Stimulated activated CD8-positive, alpha-beta memory T cell treated with anti-CD3 and anti-CD28 coated beads, Interleukin-7, amount 100 ng/mL, for 24 hours (primary cell): ENCODE results near the gene SYNE3.

Source experiments
- DNase-seq: peaks from one replicate; pipeline ENCODE4 v3.0.0-alpha.2; 2020; ENCODE audit warnings: low read depth

The SYNE3 gene, protein sequence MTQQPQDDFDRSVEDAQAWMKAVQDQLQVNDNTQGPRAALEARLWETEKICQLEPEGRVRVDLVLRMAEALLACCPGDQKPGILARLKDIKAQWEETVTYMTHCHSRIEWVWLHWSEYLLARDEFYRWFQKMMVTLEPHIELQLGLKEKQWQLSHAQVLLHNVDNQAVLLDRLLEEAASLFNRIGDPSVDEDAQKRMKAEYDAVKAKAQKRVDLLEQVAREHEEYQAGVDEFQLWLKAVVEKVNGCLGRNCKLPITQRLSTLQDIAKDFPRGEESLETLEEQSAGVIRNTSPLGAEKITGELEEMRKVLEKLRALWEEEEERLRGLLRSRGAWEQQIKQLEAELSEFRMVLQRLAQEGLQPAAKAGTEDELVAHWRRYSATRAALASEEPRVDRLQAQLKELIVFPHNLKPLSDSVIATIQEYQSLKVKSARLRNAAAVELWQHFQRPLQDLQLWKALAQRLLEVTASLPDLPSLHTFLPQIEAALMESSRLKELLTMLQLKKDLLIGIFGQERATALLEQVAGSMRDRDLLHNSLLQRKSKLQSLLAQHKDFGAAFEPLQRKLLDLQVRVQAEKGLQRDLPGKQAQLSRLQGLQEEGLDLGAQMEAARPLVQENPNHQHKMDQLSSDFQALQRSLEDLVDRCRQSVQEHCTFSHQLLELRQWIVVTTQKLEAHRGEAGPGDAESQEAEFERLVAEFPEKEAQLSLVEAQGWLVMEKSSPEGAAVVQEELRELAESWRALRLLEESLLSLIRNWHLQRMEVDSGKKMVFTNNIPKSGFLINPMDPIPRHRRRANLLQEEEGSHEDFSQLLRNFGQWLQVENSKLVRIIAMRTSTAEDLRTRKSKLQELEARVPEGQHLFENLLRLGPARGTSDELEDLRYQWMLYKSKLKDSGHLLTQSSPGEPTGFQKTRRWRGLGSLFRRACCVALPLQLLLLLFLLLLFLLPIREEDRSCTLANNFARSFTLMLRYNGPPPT

DNA sequence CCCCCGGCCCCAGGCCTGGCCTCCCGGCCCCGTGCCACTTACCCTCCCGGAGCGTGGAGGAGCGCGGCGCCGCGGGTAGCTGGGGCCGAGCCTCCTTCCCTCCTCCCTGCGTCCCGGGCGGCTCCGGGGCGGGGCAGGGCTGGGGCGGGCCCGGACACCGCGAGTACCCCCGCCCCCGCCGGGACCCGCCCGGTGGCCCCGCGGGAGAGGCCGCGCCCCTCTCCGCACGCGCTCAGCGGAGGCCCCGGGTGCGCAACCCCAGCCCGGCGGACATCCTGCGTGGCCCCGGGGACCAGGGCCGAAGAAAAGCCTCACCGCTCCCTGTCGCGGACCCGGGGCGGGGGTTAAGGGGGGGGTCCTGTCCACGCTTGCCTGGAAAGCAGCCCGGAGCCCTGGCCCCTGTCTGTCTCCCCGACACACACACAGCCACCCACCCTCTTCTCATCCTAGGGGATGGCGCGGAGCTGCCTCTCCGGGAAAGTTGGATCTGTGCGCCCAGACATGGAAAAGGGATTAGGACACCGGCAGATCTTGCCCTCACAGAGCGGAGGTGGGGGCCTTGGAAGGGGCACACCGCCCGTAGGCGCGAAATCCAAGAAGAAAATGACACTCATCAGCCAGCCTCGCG lies at the start of gene SYNE3:
Gene SYNE3, minus strand, starts transcription at position 97 of the 628 bp plus-strand sequence. CDS start 40,829 bp downstream, outside the sequence.
- no peak for DNase-seq

DNA sequence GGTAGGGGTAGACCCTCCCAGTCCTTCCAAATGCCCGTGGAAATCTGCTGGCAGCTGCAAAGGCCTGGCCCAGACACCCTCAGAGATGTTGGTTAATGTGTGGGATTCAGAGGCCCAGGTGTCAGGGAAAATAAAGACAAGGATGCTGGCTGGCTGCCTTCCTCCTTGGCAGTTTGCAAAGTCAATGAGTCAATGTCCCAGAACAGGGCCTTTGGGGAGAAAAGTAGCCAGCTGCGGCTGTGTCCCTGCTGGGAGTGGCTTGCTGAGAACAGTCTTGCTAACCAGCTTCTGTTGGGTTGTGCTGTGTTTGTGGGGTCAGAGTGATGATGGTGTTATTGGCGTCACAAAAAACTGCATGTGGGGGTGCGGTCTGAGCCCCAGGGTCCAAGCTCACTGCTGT lies 47.6 kb upstream of the SYNE3 start:
- DNase-seq, result no peak

DNA sequence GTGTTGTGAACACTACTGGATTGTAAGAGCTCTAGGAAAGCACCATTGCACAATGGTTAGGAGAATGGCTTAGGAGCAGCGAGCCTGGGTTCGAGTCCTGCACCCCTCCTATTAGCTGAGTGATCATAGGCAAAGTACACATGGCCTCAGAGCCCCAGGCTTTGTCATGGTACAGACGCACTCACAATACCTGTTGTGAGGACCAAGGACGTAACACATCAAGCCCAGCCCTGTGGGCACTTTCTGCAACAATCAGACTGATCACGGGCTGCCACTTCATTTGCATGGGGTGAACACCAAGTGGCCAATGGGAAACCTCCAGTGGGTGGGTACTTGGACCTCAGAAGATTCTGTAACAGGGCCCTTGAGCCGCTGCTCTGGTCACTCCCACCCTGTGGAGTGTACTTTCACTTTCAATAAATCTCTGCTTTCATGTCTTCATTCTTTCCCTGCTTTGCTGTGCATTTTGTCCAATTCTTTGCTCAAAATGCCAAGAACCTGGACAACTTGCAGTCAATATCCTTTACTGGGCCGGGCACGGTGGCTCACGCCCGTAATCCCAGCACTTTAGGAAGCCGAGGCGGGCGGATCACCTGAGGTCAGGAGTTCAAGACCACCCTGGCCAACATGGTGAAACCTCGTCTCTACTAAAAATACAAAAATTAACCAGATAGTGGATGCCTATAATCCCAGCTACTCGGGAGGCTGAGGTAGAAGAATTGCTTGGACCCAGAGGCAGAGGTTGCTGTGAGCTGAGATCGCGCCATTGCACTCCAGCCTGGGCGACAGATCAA lies 46.6 kb upstream of the SYNE3 start:
- no peak for DNase-seq

DNA sequence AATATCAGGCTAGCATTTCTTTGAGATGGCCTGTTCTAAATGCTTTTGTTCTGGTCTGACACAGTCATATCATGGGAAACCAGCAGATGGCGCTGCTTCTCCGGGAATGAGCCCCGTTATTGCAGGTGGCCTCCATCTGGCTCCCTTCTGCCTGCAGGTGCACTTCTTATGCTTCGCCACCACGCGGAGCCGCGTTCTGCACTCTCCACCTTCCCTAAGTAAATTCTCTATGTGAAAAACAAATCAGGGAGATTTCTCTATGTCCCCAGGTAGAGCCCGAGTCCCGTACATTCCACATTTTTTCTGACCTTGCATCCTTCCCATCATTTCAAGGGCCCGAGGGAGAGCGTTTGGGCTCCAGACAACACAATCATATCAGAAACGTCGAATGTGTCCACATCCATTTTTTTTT lies 44.6 kb upstream of the SYNE3 start:
- peak; percentile 80 for DNase-seq

DNA sequence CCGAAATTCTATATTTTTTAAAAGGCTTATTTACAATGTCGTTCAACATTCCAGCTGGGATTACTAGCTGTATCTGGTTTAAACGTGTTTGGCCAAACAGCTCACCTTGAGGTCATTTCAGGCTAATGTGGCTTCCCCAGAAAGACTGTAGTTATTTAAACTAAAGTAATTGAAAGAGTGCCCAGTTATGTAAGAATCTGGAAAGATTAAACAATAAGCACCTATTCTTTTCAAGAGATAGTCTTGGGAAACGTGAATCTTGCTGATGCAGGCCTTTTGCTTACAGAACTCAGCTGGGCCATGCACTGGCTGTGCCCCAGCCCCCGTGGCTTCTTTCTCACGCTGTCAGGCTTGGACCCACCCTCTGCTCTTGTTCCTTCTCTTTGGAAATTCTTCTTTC lies 42.8 kb upstream of the SYNE3 start:
- no peak for DNase-seq

DNA sequence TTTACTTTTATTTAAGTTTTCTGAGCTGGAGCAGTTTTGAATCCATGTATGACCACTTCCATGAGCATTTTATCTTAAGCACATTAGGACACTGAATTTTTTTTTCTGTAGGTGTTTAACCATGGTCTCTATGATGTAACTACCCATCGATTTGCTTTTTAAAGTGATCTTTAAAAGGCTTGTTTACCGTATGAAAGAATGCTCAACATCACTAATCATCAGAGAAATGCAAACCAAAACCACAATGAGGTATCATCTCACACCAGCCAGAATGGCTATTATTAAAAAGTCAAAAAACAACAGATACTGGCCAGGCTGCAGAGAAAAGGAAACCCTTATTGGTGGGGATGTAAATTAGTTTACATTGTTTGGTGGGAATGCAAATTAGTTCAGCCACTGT lies 41.4 kb upstream of the SYNE3 start:
- no peak for DNase-seq

DNA sequence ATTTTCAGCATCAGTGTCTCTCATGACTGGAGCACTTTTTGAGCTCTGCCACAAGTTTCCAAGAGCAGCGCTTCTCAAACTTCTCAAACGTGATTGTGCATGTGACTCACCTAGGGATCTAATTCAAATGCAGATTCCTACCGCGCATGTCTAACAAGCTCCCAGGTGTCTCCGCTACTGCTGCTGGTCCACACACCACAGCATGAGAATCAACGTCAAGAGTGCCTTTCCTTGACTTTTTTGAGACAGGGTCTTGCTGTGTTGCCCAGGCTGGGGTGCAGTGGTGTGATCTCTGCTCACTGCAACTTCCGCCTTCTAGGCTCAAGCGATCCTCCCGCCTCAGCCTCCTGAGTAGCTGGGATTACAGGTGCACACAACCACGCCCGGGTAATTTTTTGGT lies 40.8 kb upstream of the SYNE3 start:
- no peak for DNase-seq

DNA sequence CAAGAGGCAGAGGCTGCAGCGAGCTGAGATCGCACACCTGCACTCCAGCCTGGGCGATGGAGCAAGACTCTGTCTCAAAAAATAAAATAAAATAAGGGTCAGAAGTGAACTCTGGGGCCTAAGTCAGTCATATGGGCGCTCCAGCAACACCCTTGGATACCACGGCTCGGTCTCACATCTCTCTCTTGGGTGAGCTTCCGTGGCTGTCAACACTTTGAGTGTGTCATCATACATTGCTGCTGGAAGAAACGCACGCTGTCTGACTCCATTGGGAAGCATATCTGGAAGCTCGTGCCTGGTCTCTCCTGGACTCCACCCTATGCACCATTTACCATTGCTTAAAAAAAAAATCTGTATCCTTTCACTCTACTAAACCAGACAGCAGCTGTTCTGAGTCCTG lies 38.6 kb upstream of the SYNE3 start:
- no peak for DNase-seq

DNA sequence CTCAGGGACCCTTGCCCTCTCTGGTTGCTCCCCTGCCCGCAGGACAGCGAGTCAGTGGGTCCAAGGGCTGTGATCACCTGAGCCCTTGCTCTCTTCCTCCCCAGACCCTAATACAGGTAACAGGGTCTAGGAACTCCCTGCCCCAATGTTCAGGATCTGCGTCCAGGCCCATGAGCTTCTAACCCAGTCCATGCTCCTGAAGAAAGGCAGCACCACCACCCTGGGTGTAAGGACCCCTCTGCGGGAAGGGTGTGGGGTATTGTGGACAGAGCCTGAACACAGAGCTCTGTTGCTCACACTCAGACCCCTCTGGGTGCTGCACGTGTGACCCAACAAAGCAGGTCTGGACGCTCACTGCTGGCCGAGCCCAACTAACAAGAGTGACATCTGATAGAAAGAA lies 36.7 kb upstream of the SYNE3 start:
- no peak for DNase-seq

DNA sequence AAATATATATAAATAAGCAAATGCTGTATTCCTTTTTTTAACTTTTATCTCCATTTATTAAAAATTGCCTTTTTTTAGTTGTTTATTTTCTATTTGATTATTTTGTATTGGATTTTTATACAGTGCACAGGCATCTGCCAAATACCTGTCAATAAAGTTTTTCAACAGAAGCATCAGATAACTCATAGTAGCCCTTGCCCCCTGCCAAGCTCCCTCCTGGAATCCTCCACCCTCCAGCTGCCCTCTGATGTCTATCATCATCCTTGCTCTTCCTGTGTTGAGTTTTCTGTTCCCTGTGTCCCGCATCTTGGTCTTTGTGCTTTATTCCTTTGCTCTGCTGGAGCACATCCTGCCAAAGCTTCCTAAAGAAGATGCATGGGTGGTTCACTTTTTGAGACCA lies 35.0 kb upstream of the SYNE3 start:
- no peak for DNase-seq

DNA sequence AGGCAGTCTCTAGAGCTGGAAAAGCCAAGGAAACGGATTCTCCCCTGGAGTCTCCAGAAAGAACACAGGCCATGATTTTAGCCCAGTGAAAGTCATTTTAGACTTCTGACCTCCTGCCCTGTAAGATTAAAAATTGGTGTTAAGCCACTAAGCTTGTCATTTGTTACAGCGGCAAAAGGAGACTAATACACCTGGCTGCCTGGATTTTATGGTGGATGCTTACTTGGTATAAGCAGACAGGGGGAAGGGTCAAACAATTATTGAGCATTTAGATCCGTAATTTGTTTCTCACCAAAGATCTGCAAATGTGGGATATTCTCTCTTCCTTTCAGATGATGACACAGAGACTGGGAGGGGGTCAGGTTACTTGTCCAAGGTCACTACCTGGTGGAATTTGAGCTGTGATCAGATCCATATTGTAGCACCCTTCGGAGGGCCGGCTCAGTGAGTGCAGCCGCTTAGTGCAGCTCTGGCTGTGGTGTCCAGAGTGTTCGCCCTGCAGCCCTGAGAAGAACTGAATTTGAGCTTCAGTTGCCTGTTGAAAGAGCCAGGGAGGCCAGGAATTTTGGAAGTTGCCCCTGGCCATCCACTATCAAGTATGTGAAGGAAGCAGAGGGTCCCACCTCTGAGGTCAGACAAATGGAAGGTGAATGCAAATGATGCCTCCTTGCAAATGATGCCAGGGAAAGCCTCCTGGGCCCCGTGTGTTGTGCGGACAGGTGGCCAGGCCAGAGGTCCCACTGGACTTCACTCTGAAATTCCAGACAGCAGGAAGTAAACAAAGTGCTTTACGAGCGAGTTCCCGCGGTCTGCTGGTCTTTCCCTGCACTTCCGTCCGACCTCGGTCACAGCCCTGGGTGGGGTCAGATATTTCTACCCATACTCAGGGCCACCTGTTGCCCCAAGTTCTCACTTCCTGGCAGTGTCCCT lies 33.5 kb upstream of the SYNE3 start:
- DNase-seq, result no peak

DNA sequence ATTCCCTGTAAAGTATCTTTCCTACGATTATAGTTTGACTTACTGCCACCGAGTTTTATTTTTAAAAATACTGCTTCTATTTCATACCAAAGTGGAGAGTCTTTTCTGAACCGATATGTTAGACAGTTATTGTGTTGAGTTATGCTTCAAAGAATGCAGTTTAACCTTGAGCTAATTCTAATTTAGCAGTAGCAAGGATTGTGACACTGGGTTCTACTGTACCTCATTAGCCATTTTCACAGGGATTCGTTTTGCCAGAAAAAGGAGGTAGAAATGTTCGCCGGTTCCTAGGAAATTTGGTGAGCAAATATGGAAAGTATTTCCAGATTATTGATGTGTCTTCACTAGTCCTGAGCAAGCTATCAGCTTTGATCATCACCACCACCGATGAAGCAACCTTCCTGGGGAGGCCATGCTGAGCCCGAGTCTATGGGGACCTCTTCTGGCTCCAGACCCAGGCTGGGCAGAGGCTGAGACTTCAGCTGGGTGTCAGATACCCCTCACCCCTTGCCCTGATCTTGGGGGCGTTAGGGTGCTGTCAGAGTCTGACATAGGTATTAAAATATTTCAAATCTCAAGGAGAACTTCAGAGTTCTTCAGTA lies 32.0 kb upstream of the SYNE3 start:
- DNase-seq, result no peak

DNA sequence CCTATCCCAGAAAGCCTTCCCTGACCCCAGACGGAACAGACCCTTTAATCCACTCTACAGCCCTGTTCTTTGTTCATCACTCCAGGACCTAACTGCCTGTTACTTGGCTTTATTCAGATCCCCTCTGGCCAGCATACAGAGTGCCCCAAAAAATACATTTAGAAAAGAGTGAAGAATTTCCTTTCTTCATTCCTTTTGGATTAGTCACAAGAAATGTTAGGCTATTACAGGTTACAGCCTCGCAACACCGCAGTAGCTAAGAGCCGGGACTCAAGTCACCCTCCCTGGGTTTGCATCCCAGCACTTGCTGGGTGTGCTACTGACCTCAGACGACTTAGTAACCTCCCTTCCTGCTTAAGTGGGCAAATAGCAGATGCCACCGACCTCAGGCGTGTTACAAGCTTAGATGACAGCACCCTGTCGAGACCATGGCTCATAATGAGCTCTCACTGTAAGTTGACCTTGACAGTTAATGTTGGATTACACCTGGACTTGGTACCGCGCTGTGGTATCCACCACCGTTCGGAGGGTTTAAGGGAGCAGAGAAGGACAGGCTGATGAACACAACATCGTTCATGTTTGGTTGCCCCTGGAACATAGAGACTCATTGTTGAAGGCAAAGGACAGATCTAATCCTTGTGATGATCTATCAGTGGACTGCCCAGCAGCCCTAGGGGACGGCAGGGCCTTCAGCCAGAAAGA lies 31.3 kb upstream of the SYNE3 start:
- no peak for DNase-seq

DNA sequence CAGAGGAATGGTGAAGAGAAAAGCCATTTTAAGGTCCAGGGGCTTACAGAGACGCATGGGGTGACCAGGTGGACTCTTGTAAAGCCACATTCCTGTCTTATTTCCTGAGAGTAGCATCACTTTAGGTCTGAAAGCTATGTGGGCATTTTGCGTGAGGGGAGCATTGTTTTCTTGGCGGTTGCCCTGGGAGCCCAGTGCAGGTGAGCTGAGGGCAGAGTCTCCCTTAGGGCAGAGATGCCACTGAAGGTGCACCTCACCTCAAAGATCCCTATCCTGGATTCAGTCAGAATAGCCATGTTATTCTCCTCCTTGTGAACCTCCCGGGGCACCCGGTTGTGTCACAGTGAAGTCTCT lies 30.8 kb upstream of the SYNE3 start:
- DNase-seq, result no peak

DNA sequence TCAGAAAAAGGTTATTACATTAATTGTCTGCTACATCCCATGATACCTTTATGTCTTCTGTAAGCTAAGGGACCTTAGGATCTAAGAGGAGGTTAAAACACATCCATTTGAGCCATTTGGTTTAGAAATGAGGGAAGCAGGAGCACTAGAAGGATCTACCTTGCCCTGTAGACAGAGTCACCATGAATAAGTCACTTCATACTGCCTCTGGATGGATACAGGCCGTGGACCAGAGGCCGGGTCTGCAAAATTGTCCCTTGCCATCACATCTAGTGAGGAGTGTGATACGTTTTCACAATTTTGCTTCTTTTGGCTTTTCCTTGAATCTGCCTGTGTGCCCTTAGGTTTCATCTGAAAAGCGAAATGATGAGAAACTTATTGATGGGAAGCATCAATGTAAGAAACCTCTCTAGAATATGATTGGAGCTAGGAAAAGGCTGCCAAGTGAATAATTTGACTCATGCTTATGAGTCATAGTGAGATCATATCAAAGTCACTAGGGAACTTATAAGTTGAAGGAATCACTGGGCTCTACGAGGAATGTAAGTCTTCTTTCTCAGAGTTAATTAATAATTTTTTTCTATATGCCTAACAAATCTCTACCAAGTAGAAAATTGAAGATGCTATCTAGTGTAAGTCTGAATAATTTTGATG lies 29.2 kb upstream of the SYNE3 start:
- DNase-seq, result no peak

DNA sequence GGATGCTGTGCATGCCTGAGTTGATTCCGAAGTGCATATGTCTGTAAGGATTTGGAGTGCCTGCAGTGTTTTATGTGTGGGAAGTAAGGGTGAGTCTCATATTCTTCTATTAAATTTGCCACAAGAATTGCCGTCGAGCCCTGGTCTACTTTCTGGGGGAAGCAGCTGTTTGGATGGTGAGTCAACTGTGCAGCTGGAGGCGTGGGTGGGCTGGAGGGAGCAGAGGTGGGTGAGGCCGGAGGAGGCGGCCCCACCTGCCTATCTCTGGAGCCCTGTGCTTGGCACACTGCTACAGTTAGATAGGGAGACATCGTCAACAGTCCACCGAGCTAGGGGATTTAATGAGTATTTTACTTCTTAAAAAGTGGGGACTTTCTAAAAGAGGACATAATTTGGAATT lies 28.1 kb upstream of the SYNE3 start:
- DNase-seq, result no peak

DNA sequence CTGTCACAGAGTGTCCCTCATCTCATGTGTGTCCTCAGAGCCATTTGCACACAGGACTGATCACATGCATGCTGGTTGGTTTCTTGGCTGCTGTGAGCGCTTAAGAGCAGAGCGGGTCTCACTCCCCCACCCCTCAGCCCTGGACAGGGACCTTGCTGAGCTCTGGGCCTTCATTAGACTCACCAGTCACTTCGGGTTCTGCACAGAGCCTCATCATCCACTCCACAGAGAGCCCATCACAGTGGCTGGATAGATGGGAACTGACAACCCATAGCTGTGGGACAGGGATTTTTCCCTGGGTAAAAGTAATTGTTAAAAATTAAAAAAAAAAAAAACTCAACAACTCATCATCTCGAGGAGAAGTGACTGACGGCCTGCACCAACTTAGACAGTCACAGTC lies 26.6 kb upstream of the SYNE3 start:
- DNase-seq, result no peak

DNA sequence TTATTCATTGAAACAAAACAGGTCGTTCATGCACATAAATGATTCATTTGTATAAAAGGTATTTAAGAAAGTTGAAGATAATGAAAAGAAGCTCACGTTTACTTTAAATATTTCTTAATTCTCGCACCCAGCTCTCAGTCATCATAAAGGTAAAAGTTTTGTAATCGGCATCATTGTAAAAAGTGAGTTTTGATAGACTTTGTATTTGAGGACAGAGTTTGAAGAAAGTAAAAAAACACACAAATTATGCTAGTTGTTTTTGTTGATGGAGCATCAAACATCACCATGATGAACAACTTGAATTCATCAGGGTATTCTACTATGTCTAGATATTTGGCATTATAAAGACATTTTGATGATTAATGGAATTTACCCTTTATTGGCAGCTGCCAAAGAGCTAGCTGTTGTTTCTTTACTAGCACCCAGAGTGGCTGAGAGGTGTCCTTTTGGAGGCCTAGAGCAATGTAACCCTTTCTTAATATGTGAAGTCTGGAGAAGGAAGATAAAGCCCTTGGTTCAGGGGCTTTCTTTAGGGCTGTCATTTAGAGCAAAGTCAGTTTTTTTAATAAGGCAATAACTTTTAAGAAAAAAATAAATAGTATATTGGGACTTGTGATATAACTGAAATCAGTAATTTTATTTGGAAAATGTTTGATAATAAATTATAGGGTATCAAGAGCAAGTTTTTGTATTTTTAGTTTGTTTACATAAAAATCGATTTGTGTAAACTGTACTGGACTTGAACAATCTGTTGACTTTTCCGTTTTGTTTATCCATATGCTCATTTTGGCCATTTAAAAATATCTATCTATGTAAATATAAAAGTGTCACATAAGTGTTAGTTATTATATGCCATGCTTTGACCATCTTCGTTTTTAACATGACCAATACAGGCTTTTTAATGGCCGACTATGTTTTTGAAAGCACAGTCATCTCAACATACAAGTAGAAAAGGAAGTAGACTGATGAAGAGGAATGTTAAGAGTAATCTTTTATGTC lies 25.8 kb upstream of the SYNE3 start:
- no peak for DNase-seq
